ENCODE results near the gene FBH1. TPM values are rescaled to one million over a fixed set of nuclear protein-coding genes. Genes with fewer than 3 reads are reported as not detected.

The FBH1 gene
- total and polyA plus RNA-seq, 4 donors = 19.9 to 58.4 (median 48.1) TPM

DNA sequence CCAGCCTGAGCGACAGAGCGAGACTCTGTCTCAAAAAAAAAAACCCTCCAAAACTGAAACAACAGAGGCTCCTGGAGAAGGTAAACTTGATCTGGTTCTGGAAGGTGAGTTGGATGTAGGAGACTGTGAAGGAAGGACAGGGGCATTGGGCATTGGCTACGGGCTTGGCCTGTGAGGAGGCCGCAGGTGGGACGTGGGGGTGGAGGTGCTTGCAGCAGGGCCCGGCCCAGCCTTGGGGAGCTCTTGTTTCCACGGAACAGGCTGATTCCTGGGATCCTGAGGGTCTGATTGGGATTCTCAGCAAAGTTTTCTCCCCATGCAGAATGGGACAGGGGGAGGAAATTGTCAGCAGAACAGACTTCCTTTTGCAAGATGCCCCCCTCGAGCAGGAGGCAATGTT, 56.7 kb downstream of the FBH1 start:
- H3K4me1 ChIP-seq (ENCODE audit: control insufficient read depth in 4 of 4, insufficient read depth in 4 of 4, low read length in 3 of 4) = peaks cover 2 to 25% (median 8%) of the 10 kb centered on the region in 4 donors
- DNase-seq (ENCODE audit: low spot score) = no peak
- H3K4me3 ChIP-seq (ENCODE audit: low read depth in 1 of 3, low read length in 3 of 3) = no peak overlapping the region
- 88% methylated on average over 8 of the region's 8 CpGs for WGBS
- no peaks in the 10 kb centered on the region for H3K9me3 ChIP-seq (ENCODE audit: control insufficient read depth in 4 of 4, low read length in 3 of 4)
- no peaks in the 10 kb centered on the region for H3K27me3 ChIP-seq (ENCODE audit: control insufficient read depth in 4 of 4, insufficient read depth in 4 of 4, low read length in 3 of 4)
- TF ChIP-seq HNF4G (IDR thresholded peaks at IDR 0.05) = no peak
- no peak for TF ChIP-seq HNF4A (conservative IDR thresholded peaks at IDR 0.05)
- TF ChIP-seq JUND (IDR thresholded peaks at IDR 0.05) = no peak
- no peak for TF ChIP-seq SP1 (IDR thresholded peaks at IDR 0.05)
- no peak for TF ChIP-seq YY1 (IDR thresholded peaks at IDR 0.05)
- no peak for TF ChIP-seq GABPA (IDR thresholded peaks at IDR 0.05 in 1 of 2, conservative IDR thresholded peaks at IDR 0.05 in 1 of 2)
- H3K27ac ChIP-seq (ENCODE audit: low read depth in 1 of 2, low read length in 2 of 2) = peak overlapping the region in 1 of 2 donors; percentile 83
- no peaks in the 10 kb centered on the region for H3K36me3 ChIP-seq (ENCODE audit: control insufficient read depth in 4 of 4, insufficient read depth in 3 of 4, low read depth in 1 of 4, low read length in 3 of 4)
- H3K9ac ChIP-seq (ENCODE audit: low read depth in 1 of 2, low read length in 2 of 2) = no peak overlapping the region

DNA sequence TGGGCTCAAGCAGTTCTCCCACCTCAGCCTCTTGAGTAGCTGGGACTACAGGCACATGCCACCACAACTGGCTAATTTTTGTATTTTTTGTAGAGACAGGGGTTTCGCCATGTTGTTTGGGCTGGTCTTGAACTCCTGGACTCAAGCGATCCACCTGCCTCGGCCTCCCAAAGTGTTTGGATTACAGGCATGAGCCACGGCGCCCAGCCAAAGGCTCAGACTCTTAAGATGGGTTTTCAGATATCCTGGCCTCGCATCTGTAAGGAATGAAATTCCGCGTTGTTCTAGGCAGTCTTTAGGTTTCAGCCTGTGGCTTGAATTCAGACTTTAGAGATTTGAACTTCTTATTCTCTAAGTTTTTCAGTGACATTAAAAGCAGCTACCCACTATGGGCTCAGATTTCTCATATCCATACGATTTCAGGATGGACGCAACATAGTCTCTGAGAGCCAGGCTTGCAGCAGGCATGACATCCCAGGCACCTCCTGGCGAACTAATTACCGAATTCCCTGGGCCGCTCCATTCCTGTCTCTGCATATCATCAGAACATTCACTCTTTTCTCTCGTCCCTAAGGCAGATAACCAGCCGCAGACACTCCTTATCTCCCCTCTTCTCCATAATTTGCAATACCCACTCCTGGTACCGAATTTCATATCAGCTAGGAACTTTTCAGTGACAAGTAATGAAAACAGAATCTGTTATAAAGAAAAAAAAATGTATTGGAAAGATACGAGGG, 57.6 kb downstream of the FBH1 start:
- H3K27ac ChIP-seq (ENCODE audit: low read depth in 1 of 2, low read length in 2 of 2) = no peak overlapping the region
- H3K9me3 ChIP-seq (ENCODE audit: control insufficient read depth in 4 of 4, low read length in 3 of 4) = no peaks in the 10 kb centered on the region
- H3K9ac ChIP-seq (ENCODE audit: low read depth in 1 of 2, low read length in 2 of 2) = no peak overlapping the region
- WGBS = 93% methylated on average over 17 of the region's 17 CpGs
- no peak for TF ChIP-seq RAD21 (IDR thresholded peaks at IDR 0.05)
- TF ChIP-seq TAF1 (conservative IDR thresholded peaks at IDR 0.05) = no peak
- no peak for TF ChIP-seq JUND (IDR thresholded peaks at IDR 0.05)
- no peak for TF ChIP-seq FOXA2 (IDR thresholded peaks at IDR 0.05)
- no peak for TF ChIP-seq GABPA (IDR thresholded peaks at IDR 0.05 in 1 of 2, conservative IDR thresholded peaks at IDR 0.05 in 1 of 2)
- DNase-seq (ENCODE audit: low spot score) = no peak
- no peak overlapping the region for H3K4me3 ChIP-seq (ENCODE audit: low read depth in 1 of 3, low read length in 3 of 3)
- H3K27me3 ChIP-seq (ENCODE audit: control insufficient read depth in 4 of 4, insufficient read depth in 4 of 4, low read length in 3 of 4) = no peaks in the 10 kb centered on the region
- H3K4me1 ChIP-seq (ENCODE audit: control insufficient read depth in 4 of 4, insufficient read depth in 4 of 4, low read length in 3 of 4) = peaks cover 2 to 25% (median 8%) of the 10 kb centered on the region in 4 donors
- H3K36me3 ChIP-seq (ENCODE audit: control insufficient read depth in 4 of 4, insufficient read depth in 3 of 4, low read depth in 1 of 4, low read length in 3 of 4) = peaks cover 0 to 8% (median 4%) of the 10 kb centered on the region in 4 donors

DNA sequence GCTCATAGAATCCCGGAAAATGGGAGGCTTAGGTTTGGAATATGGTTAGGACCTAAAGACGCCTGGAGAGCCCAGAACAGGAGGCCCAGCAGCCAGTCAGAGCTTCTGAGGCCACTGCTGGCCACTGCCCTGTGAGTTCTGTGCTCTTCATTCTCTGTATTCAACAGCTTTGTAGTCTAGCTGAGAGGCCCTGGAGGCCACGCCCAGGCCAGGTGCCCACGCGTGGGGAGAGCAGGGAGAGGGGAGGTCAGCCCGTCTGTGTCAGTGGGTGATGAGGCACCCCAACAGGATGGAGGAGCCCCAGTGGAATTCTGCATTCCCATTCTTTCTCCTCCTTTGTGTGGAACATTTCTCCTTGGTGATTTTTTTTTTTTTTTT, 58.2 kb downstream of the FBH1 start:
- no peak overlapping the region for H3K27ac ChIP-seq (ENCODE audit: low read depth in 1 of 2, low read length in 2 of 2)
- no peak for TF ChIP-seq SP1 (IDR thresholded peaks at IDR 0.05)
- no peak for TF ChIP-seq NR2F2 (IDR thresholded peaks at IDR 0.05)
- TF ChIP-seq JUND (IDR thresholded peaks at IDR 0.05) = no peak
- TF ChIP-seq, protein P1, sequence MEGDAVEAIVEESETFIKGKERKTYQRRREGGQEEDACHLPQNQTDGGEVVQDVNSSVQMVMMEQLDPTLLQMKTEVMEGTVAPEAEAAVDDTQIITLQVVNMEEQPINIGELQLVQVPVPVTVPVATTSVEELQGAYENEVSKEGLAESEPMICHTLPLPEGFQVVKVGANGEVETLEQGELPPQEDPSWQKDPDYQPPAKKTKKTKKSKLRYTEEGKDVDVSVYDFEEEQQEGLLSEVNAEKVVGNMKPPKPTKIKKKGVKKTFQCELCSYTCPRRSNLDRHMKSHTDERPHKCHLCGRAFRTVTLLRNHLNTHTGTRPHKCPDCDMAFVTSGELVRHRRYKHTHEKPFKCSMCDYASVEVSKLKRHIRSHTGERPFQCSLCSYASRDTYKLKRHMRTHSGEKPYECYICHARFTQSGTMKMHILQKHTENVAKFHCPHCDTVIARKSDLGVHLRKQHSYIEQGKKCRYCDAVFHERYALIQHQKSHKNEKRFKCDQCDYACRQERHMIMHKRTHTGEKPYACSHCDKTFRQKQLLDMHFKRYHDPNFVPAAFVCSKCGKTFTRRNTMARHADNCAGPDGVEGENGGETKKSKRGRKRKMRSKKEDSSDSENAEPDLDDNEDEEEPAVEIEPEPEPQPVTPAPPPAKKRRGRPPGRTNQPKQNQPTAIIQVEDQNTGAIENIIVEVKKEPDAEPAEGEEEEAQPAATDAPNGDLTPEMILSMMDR (IDR thresholded peaks at IDR 0.05; ENCODE audit: low read depth, low read length, missing input control) = no peak
- no peak for TF ChIP-seq RXRA (IDR thresholded peaks at IDR 0.05)
- TF ChIP-seq, protein P2, sequence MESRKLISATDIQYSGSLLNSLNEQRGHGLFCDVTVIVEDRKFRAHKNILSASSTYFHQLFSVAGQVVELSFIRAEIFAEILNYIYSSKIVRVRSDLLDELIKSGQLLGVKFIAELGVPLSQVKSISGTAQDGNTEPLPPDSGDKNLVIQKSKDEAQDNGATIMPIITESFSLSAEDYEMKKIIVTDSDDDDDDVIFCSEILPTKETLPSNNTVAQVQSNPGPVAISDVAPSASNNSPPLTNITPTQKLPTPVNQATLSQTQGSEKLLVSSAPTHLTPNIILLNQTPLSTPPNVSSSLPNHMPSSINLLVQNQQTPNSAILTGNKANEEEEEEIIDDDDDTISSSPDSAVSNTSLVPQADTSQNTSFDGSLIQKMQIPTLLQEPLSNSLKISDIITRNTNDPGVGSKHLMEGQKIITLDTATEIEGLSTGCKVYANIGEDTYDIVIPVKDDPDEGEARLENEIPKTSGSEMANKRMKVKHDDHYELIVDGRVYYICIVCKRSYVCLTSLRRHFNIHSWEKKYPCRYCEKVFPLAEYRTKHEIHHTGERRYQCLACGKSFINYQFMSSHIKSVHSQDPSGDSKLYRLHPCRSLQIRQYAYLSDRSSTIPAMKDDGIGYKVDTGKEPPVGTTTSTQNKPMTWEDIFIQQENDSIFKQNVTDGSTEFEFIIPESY (IDR thresholded peaks at IDR 0.05) = no peak
- TF ChIP-seq TAF1 (conservative IDR thresholded peaks at IDR 0.05) = no peak
- TF ChIP-seq HNF4A (conservative IDR thresholded peaks at IDR 0.05) = no peak
- no peak for TF ChIP-seq HNF4G (IDR thresholded peaks at IDR 0.05)
- H3K4me1 ChIP-seq (ENCODE audit: control insufficient read depth in 4 of 4, insufficient read depth in 4 of 4, low read length in 3 of 4) = peaks cover 2 to 25% (median 8%) of the 10 kb centered on the region in 4 donors

More for the DNA sequence above, 58.2 kb downstream of the FBH1 start:
- H3K9ac ChIP-seq (ENCODE audit: low read depth in 1 of 2, low read length in 2 of 2) = no peak overlapping the region
- H3K4me3 ChIP-seq (ENCODE audit: low read depth in 1 of 3, low read length in 3 of 3) = no peak overlapping the region
- H3K27me3 ChIP-seq (ENCODE audit: control insufficient read depth in 4 of 4, insufficient read depth in 4 of 4, low read length in 3 of 4) = no peaks in the 10 kb centered on the region
- H3K36me3 ChIP-seq (ENCODE audit: control insufficient read depth in 4 of 4, insufficient read depth in 3 of 4, low read depth in 1 of 4, low read length in 3 of 4) = peaks cover under 1 to 13% (median 5%) of the 10 kb centered on the region in 4 donors
- H3K9me3 ChIP-seq (ENCODE audit: control insufficient read depth in 4 of 4, low read length in 3 of 4) = no peaks in the 10 kb centered on the region
- WGBS = 94% methylated on average over 6 of the region's 6 CpGs
- no peak for DNase-seq (ENCODE audit: low spot score)
